ENCODE data around the gene GDF2. TPM values are rescaled to one million over a fixed set of nuclear protein-coding genes. Genes with fewer than 3 reads are reported as not detected.

Gene GDF2
- total RNA-seq, 2 donors from 2014 or later: not detected

- peak in 1 of 2 donors; percentile 57 for ATAC-seq
- intact Hi-C loops (cut with DNase I): no loop called here
These were observed 52.6 kb downstream of the GDF2 start for GRCh38 chr10:47374611-47375536.

GRCh38 chr10:47376522-47377220, 54.4 kb downstream of the GDF2 start:
- no peak for DNase-seq
- intact Hi-C loops (cut with DNase I): no loop called here
- no peak for ATAC-seq

More at GRCh38 chr10:47374611-47375536, 52.6 kb downstream of the GDF2 start:
- DNase-seq: no peak

Other genes with a start within 250 kb of the GDF2 start
- 1 to 10 TPM in 1 of 2 donors, under 1 TPM in 1; 0.89 to 1.4 TPM for gene GDF10, start 22.3 kb upstream of the GDF2 start, total RNA-seq
- gene RBP3, start 25.9 kb downstream of the GDF2 start, total RNA-seq: not detected
- not detected for gene ZNF488, start 61.8 kb downstream of the GDF2 start, total RNA-seq
- 1 to 10 TPM; 4.1 to 7.0 TPM for gene ANXA8, start 161.7 kb downstream of the GDF2 start, total RNA-seq
- not detected for gene FAM25G, start 169.2 kb downstream of the GDF2 start, total RNA-seq
- gene AGAP9, start 201.2 kb downstream of the GDF2 start, total RNA-seq: 1 to 10 TPM; 2.6 to 2.7 TPM